Esophagus muscularis mucosa (tissue), 4 donors: ENCODE results near the gene RND3. TPM values are rescaled to one million over a fixed set of nuclear protein-coding genes. Genes with fewer than 3 reads are reported as not detected.
A peak's percentile ranks its signal among the peaks of the same experiment; 100 is the strongest.

Experiments used
- DNase-seq: peaks from one replicate; pipeline ENCODE4 v3.0.0-alpha.2; 2017; ENCODE audit errors: extremely low spot score
- H3K27ac ChIP-seq, 4 donors: fragments of 200-600 bp; sonication (generic); replicated peaks in 1 of 4; 1 replicate in 3 of 4; 2 replicates in 1 of 4; pipeline ENCODE4 v1.5.1; 2016 to 2019; ENCODE audit warnings: mild to moderate bottlenecking in 1 of 4
- H3K27me3 ChIP-seq, 4 donors: fragments of 200-600 bp; sonication (generic); one replicate each; pipeline versions ENCODE4 v1.5.1 to v1.6.0; 2016 to 2019
- H3K36me3 ChIP-seq, 4 donors: fragments of 200-600 bp; sonication (generic); one replicate each; pipeline ENCODE4 v1.5.1; 2016 to 2019
- H3K4me1 ChIP-seq, 4 donors: fragments of 200-600 bp; sonication (generic); one replicate each; pipeline ENCODE4 v1.5.1; 2016 to 2019
- H3K4me3 ChIP-seq, 4 donors: fragments of 200-600 bp; sonication (generic); 1 replicate in 2 of 4; 2 replicates in 2 of 4; pipeline ENCODE4 v1.5.1; 2016 to 2019; ENCODE audit warnings: mild to moderate bottlenecking in 4 of 4, moderate library complexity in 1 of 4
- H3K9me3 ChIP-seq, 4 donors: fragments of 200-600 bp; sonication (generic); 1 replicate in 3 of 4; 2 replicates in 1 of 4; pipeline ENCODE4 v1.5.1; 2016 to 2019
- EP300 ChIP-seq: sonication (generic); formaldehyde crosslinking; IDR thresholded peaks from one replicate; pipeline ENCODE4 v1.6.1; 2017; ENCODE audit warnings: antibody characterized with exemption
- POLR2A ChIP-seq: fragments of 450-650 bp; IDR thresholded peaks from one replicate; pipeline ENCODE4 v1.6.1; 2017; ENCODE audit warnings: antibody characterized with exemption, moderate library complexity, mild to moderate bottlenecking, low read depth
- POLR2AphosphoS5 ChIP-seq, 2 donors: sonication (generic); formaldehyde crosslinking; IDR thresholded peaks; one replicate each; pipeline ENCODE4 v1.6.1; 2017; ENCODE audit warnings: antibody characterized with exemption in 2 of 2
- WGBS: methylation state at CpG from one replicate; pipeline ENCODE4 v1.1.5; 2018; 5-methylcytosine and 5-hydroxymethylcytosine counted together
- intact Hi-C: fragments of 100-400 bp; cut with DNase I; formaldehyde crosslinking; loops from one replicate; pipeline ENCODE4 v1.15.1; 2023
- total RNA-seq, 4 donors: library from RNA; depleted of rRNA; stranded (reverse); fragments of >200 nt; gene quantifications; one replicate each; pipeline versions ENCODE4 v1.1.0 to v1.2.1, GENCODE V29; 2016
- TF ChIP-seq, protein P1 (sequence below), 3 experiments: fragments of 200-600 bp in 2 of 3; fragments of 450-650 bp in 1 of 3; sonication (generic) in 2 of 3; IDR thresholded peaks; one replicate each; pipeline ENCODE4 v1.5.1; 2017 to 2019; ENCODE audit warnings: antibody characterized with exemption in 3 of 3, mild to moderate bottlenecking in 2 of 3, moderate library complexity in 1 of 3

Gene RND3
- total RNA-seq, 4 donors from 2014 or later = 39.6 to 219 (median 73.5) TPM

DNA sequence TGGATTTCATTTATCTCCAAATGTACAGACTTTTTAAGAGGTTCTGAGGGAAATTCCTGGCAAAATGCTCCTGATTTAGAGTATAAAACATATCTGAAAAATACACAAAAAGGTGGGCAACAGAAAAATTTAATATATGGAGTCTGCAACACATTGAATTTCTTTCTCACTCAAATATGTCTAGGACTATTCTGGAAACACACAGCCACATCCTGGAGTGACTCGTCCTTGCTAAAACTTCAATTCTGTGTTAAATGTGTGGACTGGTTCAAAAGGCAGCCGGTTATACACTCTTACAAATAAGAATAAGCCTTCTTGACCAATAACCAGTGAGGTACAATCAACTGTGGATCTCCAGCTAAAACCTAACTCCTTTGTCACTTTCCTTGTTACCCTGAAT, 44.1 kb upstream of the RND3 start:
- Histone ChIP-seq H3K9me3 (no peaks in the 10 kb centered on the region), H3K4me3 (no peak overlapping the region), H3K27ac (no peak overlapping the region), H3K4me1 (peaks cover 0 to 37% (median 10%) of the 10 kb centered on the region in 4 donors), H3K36me3 (no peaks in the 10 kb centered on the region), H3K27me3 (no peaks in the 10 kb centered on the region)
- WGBS = 87% methylated on average over 2 of the region's 2 CpGs
- intact Hi-C loops = no loop called here
- DNase-seq = no peak
- no peak for TF ChIP-seq POLR2A
- TF ChIP-seq EP300 = no peak
- TF ChIP-seq POLR2AphosphoS5 (IDR thresholded peaks at IDR 0.05) = no peak
- TF ChIP-seq, protein P1, sequence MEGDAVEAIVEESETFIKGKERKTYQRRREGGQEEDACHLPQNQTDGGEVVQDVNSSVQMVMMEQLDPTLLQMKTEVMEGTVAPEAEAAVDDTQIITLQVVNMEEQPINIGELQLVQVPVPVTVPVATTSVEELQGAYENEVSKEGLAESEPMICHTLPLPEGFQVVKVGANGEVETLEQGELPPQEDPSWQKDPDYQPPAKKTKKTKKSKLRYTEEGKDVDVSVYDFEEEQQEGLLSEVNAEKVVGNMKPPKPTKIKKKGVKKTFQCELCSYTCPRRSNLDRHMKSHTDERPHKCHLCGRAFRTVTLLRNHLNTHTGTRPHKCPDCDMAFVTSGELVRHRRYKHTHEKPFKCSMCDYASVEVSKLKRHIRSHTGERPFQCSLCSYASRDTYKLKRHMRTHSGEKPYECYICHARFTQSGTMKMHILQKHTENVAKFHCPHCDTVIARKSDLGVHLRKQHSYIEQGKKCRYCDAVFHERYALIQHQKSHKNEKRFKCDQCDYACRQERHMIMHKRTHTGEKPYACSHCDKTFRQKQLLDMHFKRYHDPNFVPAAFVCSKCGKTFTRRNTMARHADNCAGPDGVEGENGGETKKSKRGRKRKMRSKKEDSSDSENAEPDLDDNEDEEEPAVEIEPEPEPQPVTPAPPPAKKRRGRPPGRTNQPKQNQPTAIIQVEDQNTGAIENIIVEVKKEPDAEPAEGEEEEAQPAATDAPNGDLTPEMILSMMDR (IDR thresholded peaks at IDR 0.05) = no peak

DNA sequence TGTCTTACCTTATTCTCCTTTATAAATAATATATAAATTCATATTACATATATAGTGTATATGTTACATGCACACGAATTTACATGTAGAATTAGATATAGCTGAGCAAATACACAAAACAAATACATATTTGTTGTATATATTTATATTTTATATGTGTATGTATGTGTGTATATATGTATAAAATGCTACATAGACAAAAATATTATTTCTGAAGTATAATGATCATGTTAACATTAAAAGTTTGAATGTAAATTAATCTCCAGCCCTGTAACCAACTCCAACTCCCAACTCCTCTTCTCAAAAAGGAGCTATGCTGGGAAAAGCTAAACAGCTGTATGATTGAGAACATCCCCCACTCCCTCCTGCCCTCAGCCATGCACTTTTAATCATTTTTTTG, 42.7 kb upstream of the RND3 start:
- 83% methylated on average over 1 of the region's 1 CpG for WGBS
- intact Hi-C loops = no loop called here
- Histone ChIP-seq H3K4me3 (no peak overlapping the region), H3K27ac (no peak overlapping the region), H3K36me3 (no peaks in the 10 kb centered on the region), H3K4me1 (peaks cover 0 to 41% (median 13%) of the 10 kb centered on the region in 4 donors), H3K27me3 (no peaks in the 10 kb centered on the region), H3K9me3 (no peaks in the 10 kb centered on the region)
- no peak for DNase-seq
- TF ChIP-seq EP300 = no peak
- no peak for TF ChIP-seq POLR2A
- TF ChIP-seq POLR2AphosphoS5 (IDR thresholded peaks at IDR 0.05) = no peak
- TF ChIP-seq, protein P1 (IDR thresholded peaks at IDR 0.05) = no peak

DNA sequence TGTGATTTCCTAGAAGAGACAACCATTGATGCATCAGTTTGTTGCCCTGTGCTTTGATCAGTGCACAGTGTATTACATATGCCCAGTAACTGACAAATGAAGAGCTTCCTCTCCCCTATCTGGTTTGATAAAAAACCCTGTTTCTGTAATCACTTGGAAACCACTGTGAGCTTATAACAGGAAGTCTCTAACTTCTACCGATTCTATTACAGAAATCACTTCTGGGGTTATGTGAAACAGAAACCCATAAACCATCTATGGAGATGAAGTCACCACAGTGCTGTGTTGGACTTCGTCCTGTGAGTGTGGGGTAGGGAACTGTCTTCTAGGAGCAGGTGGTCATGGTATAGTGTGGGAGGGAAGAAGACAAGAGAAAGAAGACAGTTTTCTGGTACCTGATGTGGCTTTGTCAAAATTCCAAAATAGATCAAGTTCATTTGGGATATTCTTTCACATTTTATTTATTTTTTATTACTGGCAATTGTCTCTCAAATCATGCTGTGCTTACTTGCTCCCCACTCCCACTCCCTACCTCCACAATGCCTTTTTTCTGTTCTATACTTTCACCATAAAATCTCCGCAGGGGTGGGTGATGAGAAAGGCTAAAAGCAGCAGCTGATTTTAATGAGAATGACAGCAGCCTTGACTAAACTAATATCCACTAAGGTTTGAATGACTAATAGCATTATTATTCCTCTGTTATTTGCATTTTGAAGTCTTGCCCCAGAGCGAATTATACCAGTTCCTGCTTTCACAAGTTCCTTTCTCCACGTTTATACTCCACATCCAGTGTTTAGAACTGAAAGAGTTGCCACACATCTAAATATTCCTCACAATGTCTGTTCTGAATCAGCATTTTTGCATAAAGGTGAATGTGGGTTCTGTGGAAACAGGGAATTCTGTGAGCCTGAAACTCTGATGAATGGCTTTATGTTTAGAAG, 41.7 kb upstream of the RND3 start:
- Histone ChIP-seq H3K4me3 (no peak overlapping the region), H3K36me3 (no peaks in the 10 kb centered on the region), H3K27ac (peak overlapping the region in 2 of 4 donors; percentile 5 to 15), H3K27me3 (no peaks in the 10 kb centered on the region), H3K4me1 (peaks cover 0 to 41% (median 13%) of the 10 kb centered on the region in 4 donors), H3K9me3 (no peaks in the 10 kb centered on the region)
- intact Hi-C loops = no loop called here
- no peak for DNase-seq
- TF ChIP-seq EP300 (no peak), POLR2A (no peak), POLR2AphosphoS5 (IDR thresholded peaks at IDR 0.05) (no peak)
- TF ChIP-seq, protein P1 (IDR thresholded peaks at IDR 0.05) = no peak
- 53% methylated on average over 5 of the region's 5 CpGs for WGBS

DNA sequence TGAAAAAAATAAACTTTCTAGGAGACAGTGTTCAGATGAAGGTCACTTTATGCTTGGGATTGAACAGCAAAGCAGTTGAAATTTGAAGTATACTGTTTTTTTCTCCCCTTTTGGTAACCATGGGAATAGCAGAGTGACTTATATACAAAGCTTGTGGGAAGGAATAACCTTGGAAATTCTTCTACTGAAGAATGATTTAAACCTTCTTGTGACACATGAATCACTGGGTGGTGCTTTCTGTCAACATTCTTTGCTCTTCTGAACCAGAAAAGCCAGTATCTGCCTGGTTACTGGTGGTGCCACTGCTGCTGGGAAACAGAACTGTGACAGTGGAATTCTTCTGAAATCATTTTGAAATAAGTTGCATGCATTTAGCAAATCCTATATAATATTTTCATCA, 39.4 kb upstream of the RND3 start:
- H3K36me3 ChIP-seq = no peaks in the 10 kb centered on the region
- H3K27ac ChIP-seq = peak overlapping the region in 1 of 4 donors; percentile 47
- H3K9me3 ChIP-seq = no peaks in the 10 kb centered on the region
- H3K4me1 ChIP-seq = peaks cover 0 to 26% (median 13%) of the 10 kb centered on the region in 4 donors
- intact Hi-C loops = no loop called here
- no peak overlapping the region for H3K4me3 ChIP-seq
- DNase-seq = no peak
- H3K27me3 ChIP-seq = no peaks in the 10 kb centered on the region
- TF ChIP-seq, protein P1 (IDR thresholded peaks at IDR 0.05) = no peak
- TF ChIP-seq EP300 (no peak), POLR2A (no peak), POLR2AphosphoS5 (IDR thresholded peaks at IDR 0.05) (no peak)
